Stimulated activated CD4-positive, alpha-beta T cell treated with anti-CD3 and anti-CD28 coated beads, Interleukin-15, amount 100 ng/mL, for 48 hours (primary cell): ENCODE data around the gene CDKAL1.
"Not testable (repeated sequence)": the region's sequence is repeated elsewhere in the genome, so short reads cannot be mapped to it uniquely, and the experiment has no call there.

ENCODE experiments used
- DNase-seq, 2 donors: peaks; one replicate each; pipeline ENCODE4 v3.0.0-alpha.2; 2020; ENCODE audit warnings: low read depth in 2 of 2

CDKAL1 gene

DNA sequence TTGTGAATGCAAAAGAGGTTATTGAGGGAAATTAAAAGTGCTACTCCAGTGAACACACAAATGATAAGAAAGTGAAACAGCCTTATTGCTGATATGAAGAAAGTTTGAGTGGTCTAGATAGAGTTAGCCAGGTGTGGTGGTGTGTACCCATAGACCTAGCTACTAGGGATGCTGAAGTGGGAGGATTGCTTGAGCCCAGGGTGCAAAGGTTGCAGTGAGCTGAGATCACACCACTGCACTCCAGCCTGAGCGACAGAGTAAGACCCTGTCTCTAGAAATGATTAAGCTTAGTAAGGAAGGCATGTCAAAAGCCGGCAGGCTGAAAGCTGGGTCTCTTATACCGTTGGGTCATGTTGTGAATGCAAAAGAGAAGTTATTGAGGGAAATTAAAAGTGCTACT is 389.8 kb downstream of the CDKAL1 start:
- not testable (repeated sequence) for DNase-seq

DNA sequence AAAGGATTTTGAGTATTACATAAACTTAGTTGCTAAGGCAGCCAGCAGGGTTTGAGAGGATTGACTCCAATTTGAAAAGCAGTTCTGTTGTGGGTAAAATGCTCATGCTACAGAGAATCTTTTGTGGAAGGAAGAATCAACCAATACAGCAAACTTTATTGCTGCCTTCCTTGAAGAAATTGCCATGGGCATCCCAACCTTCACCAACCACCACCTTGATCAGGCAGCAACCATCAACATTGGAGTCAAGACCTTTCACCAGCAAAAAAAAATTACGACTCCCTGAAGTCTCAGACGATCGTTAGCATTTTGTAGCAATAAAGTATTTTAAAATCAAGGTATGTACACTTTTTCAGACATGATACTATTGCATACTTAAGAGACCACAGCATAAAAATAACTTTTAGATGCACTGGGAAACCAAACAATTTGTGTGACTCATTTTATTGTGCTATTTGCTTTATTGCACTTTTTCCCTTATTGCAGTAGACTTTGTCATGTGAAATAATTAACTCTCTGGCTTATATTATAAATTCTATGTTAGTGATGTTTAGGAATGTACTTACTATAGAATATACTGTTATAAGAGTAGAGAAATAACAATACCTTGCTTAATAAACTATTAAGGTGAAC is 390.8 kb downstream of the CDKAL1 start:
- DNase-seq = no peak

DNA sequence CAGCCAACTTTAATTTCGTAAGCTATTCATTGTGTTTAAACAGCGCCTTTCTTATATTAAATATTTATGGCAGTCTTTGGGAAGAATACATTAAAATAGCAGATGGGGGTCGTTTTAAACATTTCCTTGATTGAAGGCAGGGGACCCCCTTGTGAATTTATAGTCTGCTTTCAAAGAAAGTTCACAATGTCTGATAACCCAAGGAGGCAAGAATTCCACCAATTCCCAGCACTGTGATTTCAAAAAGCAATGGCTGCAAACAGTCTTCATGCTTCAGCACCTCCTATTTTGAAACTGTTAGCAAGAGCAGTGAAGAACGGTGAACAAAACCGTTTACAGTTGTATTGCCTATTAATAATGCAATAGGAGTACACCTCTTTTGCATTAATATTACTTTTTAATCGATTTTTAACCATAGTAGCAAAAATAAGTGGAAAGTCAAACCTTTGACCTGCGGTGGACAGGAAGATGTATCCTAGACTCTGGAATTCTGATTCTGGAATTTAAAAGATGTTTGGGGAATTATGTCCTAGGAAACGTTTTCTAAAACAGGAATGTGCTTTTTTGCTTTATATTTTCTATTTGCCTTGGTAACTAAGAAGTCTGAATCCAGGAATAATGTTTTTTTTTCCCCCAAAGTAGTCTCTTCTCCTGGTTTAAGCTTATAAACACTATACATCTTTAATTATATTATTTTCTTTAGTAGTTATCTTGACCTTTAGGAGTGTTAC is 393.0 kb downstream of the CDKAL1 start:
- no peak for DNase-seq

DNA sequence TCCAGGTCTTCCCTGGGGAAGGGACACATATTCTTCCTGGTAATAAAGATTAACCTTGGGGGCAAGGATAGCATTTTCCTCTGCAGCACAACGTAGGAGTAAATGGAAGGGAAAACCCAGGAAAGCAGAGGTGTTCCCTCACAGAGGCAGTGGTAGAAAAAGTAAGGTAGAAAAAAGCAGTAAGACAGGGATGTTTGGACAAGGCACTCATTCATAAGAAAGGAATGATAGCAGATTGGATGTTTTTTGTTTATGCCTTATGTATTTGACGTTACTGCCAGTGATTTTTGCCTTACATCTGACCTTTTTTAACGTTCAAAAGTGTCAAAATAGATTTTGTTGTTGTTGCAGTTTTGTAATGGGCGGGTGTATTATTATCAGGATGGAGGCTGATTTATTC is 395.0 kb downstream of the CDKAL1 start:
- DNase-seq = no peak

GRCh38 chr6:20931093-20931492 is 396.8 kb downstream of the CDKAL1 start:
- no peak for DNase-seq

GRCh38 chr6:20931772-20932171 is 397.5 kb downstream of the CDKAL1 start:
- no peak for DNase-seq

- no peak for DNase-seq
Measured at GRCh38 chr6:20932284-20932683, 398.0 kb downstream of the CDKAL1 start.

GRCh38 chr6:20933057-20933788 is 399.0 kb downstream of the CDKAL1 start:
- no peak for DNase-seq

DNA sequence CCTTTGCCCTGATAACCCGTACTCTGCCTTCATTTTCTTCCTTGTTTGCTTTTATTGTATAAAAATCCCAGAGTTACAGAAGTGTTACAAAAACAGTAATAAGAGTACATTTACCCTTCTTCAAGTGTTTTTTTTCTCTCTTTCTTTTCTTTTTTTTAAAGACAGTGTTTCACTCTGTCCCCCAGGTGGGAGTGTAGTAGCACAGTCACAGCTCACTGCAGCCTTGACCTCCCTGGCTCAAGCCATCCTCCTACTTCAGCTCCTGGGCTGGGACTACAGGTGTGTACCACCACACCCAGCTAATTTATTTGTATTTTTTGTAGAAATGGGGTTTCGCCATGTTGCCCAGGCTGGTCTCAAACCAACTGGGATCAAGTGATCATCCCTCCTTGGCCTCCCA is 402.7 kb downstream of the CDKAL1 start:
- no peak for DNase-seq

- no peak for DNase-seq
Measured at GRCh38 chr6:20939161-20939775, 405.0 kb downstream of the CDKAL1 start.

- no peak for DNase-seq
Measured at GRCh38 chr6:20943040-20943627, 408.9 kb downstream of the CDKAL1 start.

GRCh38 chr6:20943922-20944321 is 409.7 kb downstream of the CDKAL1 start:
- no peak for DNase-seq

- no peak for DNase-seq
Measured at GRCh38 chr6:20946022-20946421, 411.8 kb downstream of the CDKAL1 start.

GRCh38 chr6:20946890-20947289 is 412.6 kb downstream of the CDKAL1 start:
- DNase-seq = no peak

DNA sequence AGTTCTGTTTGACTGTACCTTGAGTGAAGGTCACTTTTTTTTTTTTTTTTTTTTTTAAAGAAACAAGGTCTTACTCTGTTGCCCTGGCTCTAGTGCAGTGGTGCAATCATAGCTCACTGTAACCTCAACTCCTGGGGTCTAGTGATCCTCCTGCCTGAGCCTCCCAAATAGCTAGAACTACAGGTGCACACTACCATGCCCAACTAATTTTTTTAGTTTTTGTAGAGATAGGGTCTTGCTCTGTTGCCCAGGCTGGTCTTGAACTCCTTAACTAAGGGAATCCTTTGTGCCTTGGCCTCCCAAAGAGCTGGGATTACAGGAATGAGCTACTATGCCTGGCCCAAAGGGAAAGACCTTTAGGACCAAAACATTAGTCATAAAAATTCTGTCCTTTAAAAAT is 413.7 kb downstream of the CDKAL1 start:
- DNase-seq = no peak

DNA sequence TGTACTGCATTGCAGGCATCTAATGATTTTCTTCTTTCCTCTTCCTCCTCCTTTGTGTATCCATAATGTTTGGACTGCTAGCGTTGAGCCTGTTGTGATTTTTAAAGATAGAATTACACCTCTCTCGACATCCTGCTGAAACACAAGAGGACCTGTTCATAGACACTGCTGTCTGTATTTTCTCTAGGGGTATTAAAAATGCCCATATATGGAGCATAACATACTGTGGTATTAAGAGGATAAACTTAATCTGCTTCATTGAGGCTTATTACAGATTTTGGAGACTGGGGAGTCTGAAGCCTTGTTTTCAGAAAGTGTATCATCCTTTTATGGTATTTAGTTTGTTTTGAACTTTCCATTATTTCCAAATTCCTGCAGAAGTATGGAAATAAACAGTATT is 414.3 kb downstream of the CDKAL1 start:
- no peak for DNase-seq

- DNase-seq = no peak
Measured at GRCh38 chr6:20949138-20949537, 414.9 kb downstream of the CDKAL1 start.

DNA sequence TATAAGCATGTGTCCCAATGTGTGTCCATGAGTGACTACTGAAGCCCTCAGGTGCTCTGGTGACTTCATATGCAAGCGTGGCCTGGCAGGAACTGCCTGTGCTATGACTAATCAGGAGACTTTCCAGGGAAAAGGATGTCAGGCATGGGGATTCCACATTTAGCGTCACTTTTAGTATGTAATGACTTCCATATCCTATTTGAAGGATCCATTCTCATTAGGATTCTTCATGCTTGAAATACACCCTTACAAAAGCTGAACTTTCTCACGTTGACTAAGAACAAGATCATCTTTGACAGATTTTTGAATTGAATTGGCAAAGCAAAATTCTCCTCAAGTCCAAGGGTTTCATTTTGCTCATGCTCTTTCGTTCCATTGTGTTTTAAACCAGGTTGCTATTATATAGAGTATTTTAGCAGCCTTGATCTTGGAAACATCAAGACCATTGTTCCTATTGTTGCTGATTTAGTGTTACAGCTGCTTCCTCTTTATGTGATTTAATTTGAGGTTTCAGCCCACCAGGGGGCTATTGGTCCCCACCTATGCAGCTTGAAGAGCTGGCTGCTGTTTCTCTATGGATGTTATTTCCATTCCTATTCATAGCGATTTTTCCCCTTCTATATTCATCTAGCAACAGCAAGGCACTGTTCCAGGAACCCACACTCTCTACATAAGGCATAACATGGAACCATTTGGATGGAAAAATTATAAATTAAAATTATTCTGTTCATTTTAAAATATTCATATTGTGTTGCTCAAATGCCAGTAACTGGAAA is 418.6 kb downstream of the CDKAL1 start:
- DNase-seq = no peak

- no peak for DNase-seq
Measured at GRCh38 chr6:20954315-20954714, 420.1 kb downstream of the CDKAL1 start.

- no peak for DNase-seq
Measured at GRCh38 chr6:20955131-20955530, 420.9 kb downstream of the CDKAL1 start.

DNA sequence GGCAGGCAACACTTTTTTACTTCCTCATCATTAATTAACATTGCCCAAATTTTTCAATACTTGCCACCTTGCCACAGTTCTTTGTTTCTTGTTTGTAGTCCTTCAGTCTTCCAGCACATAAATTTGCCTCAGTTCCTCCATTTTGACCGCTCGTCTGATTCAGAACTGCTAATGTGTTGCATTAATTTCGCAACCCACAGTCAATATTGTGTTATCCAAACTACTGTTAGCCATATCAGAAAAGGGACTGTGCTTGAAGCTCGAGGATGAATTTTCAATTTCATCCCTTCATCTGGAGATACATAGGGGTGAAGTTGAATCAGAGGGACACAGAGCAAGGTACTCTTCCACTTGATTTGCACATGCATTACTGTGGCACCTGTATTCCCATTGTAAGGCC is 421.5 kb downstream of the CDKAL1 start:
- DNase-seq = no peak
